Muscle layer of duodenum (tissue), 2 donors: Measurements from ENCODE around the gene MAP9.
"Not testable (repeated sequence)": the region's sequence is repeated elsewhere in the genome, so short reads cannot be mapped to it uniquely, and the experiment has no call there.

Source experiments
- H3K27ac ChIP-seq: one replicate; pipeline ENCODE4 v1.7.0; 2013; ENCODE audit warnings: mild to moderate bottlenecking, low read length
- H3K27me3 ChIP-seq: one replicate; pipeline ENCODE4 v1.7.0; 2013; ENCODE audit warnings: low read depth, mild to moderate bottlenecking, control low read depth, low read length
- H3K36me3 ChIP-seq, 2 donors: one replicate each; pipeline ENCODE4 v1.7.0; 2013; ENCODE audit warnings: low read length in 2 of 2, control low read depth in 1 of 2, mild to moderate bottlenecking in 1 of 2; ENCODE audit not compliant: insufficient read depth in 2 of 2, control insufficient read depth in 1 of 2
- H3K4me1 ChIP-seq, 2 donors: one replicate each; pipeline ENCODE4 v1.7.0; 2013; ENCODE audit warnings: low read length in 2 of 2, mild to moderate bottlenecking in 2 of 2, control low read depth in 1 of 2, moderate library complexity in 1 of 2; ENCODE audit not compliant: insufficient read depth in 2 of 2, control insufficient read depth in 1 of 2
- H3K4me3 ChIP-seq, 2 donors: one replicate each; pipeline ENCODE4 v1.7.0; 2013; ENCODE audit warnings: low read length in 2 of 2, low read depth in 1 of 2, mild to moderate bottlenecking in 1 of 2
- H3K9me3 ChIP-seq, 2 donors: one replicate each; pipeline ENCODE4 v1.7.0; 2013; ENCODE audit warnings: low read length in 2 of 2, control low read depth in 1 of 2, mild to moderate bottlenecking in 1 of 2; ENCODE audit not compliant: control insufficient read depth in 1 of 2
- donor health status: healthy.

Gene MAP9

GRCh38 chr4:155339999-155340398 lies 36.8 kb downstream of the MAP9 start:
- Histone ChIP-seq H3K27ac (no peak overlapping the region), H3K4me3 (no peak overlapping the region), H3K27me3 (no peaks in the 10 kb centered on the region), H3K4me1 (no peaks in the 10 kb centered on the region), H3K9me3 (no peaks in the 10 kb centered on the region), H3K36me3 (no peaks in the 10 kb centered on the region)

- Histone ChIP-seq H3K4me3 (no peak overlapping the region), H3K27me3 (no peaks in the 10 kb centered on the region), H3K27ac (no peak overlapping the region), H3K4me1 (no peaks in the 10 kb centered on the region), H3K9me3 (no peaks in the 10 kb centered on the region), H3K36me3 (no peaks in the 10 kb centered on the region)
These were observed 37.2 kb downstream of the MAP9 start for GRCh38 chr4:155339588-155339987.

- Histone ChIP-seq H3K36me3 (no peaks in the 10 kb centered on the region), H3K4me3 (no peak overlapping the region), H3K4me1 (no peaks in the 10 kb centered on the region), H3K27ac (no peak overlapping the region), H3K9me3 (no peaks in the 10 kb centered on the region), H3K27me3 (no peaks in the 10 kb centered on the region)
These were observed 38.6 kb downstream of the MAP9 start for GRCh38 chr4:155338196-155338595.

- no peak overlapping the region for H3K4me3 ChIP-seq
- no peaks in the 10 kb centered on the region for H3K4me1 ChIP-seq
- no peaks in the 10 kb centered on the region for H3K36me3 ChIP-seq
- H3K9me3 ChIP-seq, result no peaks in the 10 kb centered on the region
- no peak overlapping the region for H3K27ac ChIP-seq
- no peaks in the 10 kb centered on the region for H3K27me3 ChIP-seq
These were observed 40.5 kb downstream of the MAP9 start for GRCh38 chr4:155336242-155336641.

GRCh38 chr4:155331478-155331877 lies 45.3 kb downstream of the MAP9 start:
- Histone ChIP-seq H3K36me3 (no peaks in the 10 kb centered on the region), H3K4me3 (no peak overlapping the region), H3K4me1 (no peaks in the 10 kb centered on the region), H3K27ac (no peak overlapping the region), H3K9me3 (no peaks in the 10 kb centered on the region), H3K27me3 (no peaks in the 10 kb centered on the region)

- Histone ChIP-seq H3K9me3 (no peaks in the 10 kb centered on the region), H3K4me1 (no peaks in the 10 kb centered on the region), H3K27ac (no peak overlapping the region), H3K4me3 (no peak overlapping the region), H3K36me3 (no peaks in the 10 kb centered on the region), H3K27me3 (no peaks in the 10 kb centered on the region)
These were observed 54.0 kb downstream of the MAP9 start for GRCh38 chr4:155322782-155323181.

- no peaks in the 10 kb centered on the region for H3K4me1 ChIP-seq
- no peaks in the 10 kb centered on the region for H3K36me3 ChIP-seq
- no peak overlapping the region for H3K27ac ChIP-seq
- no peaks in the 10 kb centered on the region for H3K27me3 ChIP-seq
- no peaks in the 10 kb centered on the region for H3K9me3 ChIP-seq
- H3K4me3 ChIP-seq, result no peak overlapping the region
These were observed 55.8 kb downstream of the MAP9 start for GRCh38 chr4:155321006-155321405.

- H3K4me1 ChIP-seq, result no peaks in the 10 kb centered on the region
- H3K27ac ChIP-seq, result no peak overlapping the region
- no peaks in the 10 kb centered on the region for H3K9me3 ChIP-seq
- no peaks in the 10 kb centered on the region for H3K36me3 ChIP-seq
- no peaks in the 10 kb centered on the region for H3K27me3 ChIP-seq
- H3K4me3 ChIP-seq, result no peak overlapping the region
These were observed 57.2 kb downstream of the MAP9 start for GRCh38 chr4:155319516-155319915.

- H3K27ac ChIP-seq, H3K9me3 ChIP-seq, H3K36me3 ChIP-seq, H3K4me3 ChIP-seq, H3K27me3 ChIP-seq, H3K4me1 ChIP-seq: not testable (repeated sequence)
These were observed 64.7 kb downstream of the MAP9 start for GRCh38 chr4:155312027-155312426.

- Histone ChIP-seq H3K4me1 (no peaks in the 10 kb centered on the region), H3K27me3 (no peaks in the 10 kb centered on the region), H3K27ac (no peak overlapping the region), H3K36me3 (no peaks in the 10 kb centered on the region), H3K4me3 (no peak overlapping the region), H3K9me3 (no peaks in the 10 kb centered on the region)
These were observed 69.0 kb downstream of the MAP9 start for GRCh38 chr4:155307731-155308277.

GRCh38 chr4:155305619-155306018 lies 71.1 kb downstream of the MAP9 start:
- no peaks in the 10 kb centered on the region for H3K27me3 ChIP-seq
- no peaks in the 10 kb centered on the region for H3K4me1 ChIP-seq
- no peak overlapping the region for H3K4me3 ChIP-seq
- H3K27ac ChIP-seq, result no peak overlapping the region
- no peaks in the 10 kb centered on the region for H3K36me3 ChIP-seq
- no peaks in the 10 kb centered on the region for H3K9me3 ChIP-seq

- Histone ChIP-seq H3K36me3 (no peaks in the 10 kb centered on the region), H3K27ac (no peak overlapping the region), H3K27me3 (no peaks in the 10 kb centered on the region), H3K9me3 (no peaks in the 10 kb centered on the region), H3K4me3 (no peak overlapping the region), H3K4me1 (no peaks in the 10 kb centered on the region)
These were observed 72.4 kb downstream of the MAP9 start for GRCh38 chr4:155304375-155304774.
